Sigmoid colon (tissue), 4 donors: ENCODE data around the gene SPATA45.

Experiments used
- CTCF ChIP-seq, 4 experiments: fragments of 450-650 bp in 3 of 4; fragments of 200-600 bp in 1 of 4; IDR thresholded peaks; one replicate each; pipeline ENCODE4 v1.5.1; 2016 to 2019; ENCODE audit warnings: antibody characterized with exemption in 4 of 4, mild to moderate bottlenecking in 3 of 4, moderate library complexity in 2 of 4
- POLR2AphosphoS5 ChIP-seq, 4 donors: sonication (generic); formaldehyde crosslinking; IDR thresholded peaks; one replicate each; pipeline ENCODE4 v1.6.1; 2017; ENCODE audit warnings: antibody characterized with exemption in 4 of 4

GRCh38 chr1:212781225-212781624 is 66.2 kb downstream of the SPATA45 start:
- TF ChIP-seq CTCF (IDR thresholded peaks at IDR 0.05) (no peak), POLR2AphosphoS5 (IDR thresholded peaks at IDR 0.05) (no peak)
